ENCODE results near the gene APP. TPM values are rescaled to one million over a fixed set of nuclear protein-coding genes. Genes with fewer than 3 reads are reported as not detected.

Gene APP
- total RNA-seq, 2 donors from 2014 or later = 460 to 557 TPM

DNA sequence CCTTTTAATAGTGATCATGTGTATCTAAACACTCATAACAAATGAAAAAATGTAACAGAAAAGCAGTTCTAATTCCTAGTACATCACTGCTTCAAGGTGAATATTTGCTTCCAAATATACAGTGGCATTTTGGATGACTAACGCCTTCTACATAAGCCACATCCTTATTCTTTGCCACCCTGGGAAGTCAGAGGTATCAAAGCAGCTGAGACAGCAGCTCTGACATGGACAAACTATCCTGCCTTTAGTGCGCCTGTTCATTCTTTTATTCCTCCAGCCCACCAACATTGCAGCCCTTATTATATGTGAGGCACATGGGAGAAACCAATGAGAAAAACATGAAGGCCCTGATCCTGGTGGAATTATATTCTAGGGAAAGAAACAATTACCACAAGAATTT is 183.0 kb downstream of the APP start:
- H3K9me3 Mint-ChIP-seq = no peaks in the 10 kb centered on the region
- Histone ChIP-seq H3K4me1 (ENCODE audit: control insufficient read depth, insufficient read depth, low read length) (no peaks in the 10 kb centered on the region), H3K4me3 (ENCODE audit: low read length) (no peak overlapping the region), H3K27ac (ENCODE audit: low read depth, low read length) (no peak overlapping the region), H3K9ac (ENCODE audit: extremely low read depth, low read length, poor library complexity, severe bottlenecking) (no peak overlapping the region), H3K27me3 (ENCODE audit: control insufficient read depth, insufficient read depth, low read length, poor library complexity, severe bottlenecking) (no peaks in the 10 kb centered on the region), H3K9me3 (ENCODE audit: control insufficient read depth, low read length) (no peaks in the 10 kb centered on the region), H3K36me3 (ENCODE audit: control insufficient read depth, insufficient read depth, low read length) (peaks cover 57% of the 10 kb centered on the region)
- peaks cover 48% of the 10 kb centered on the region for H3K36me3 Mint-ChIP-seq (ENCODE audit: low read depth)
- 67 to 95% methylated on average over 1 to 2 of the region's 2 CpGs for WGBS, 2 experiments (ENCODE audit: insufficient coverage in 1 of 2, insufficient read length in 1 of 2)
- H3K4me3 Mint-ChIP-seq = no peak overlapping the region
- no peaks in the 10 kb centered on the region for H3K27me3 Mint-ChIP-seq (ENCODE audit: insufficient read depth)
- TF ChIP-seq CTCF (conservative IDR thresholded peaks at IDR 0.05) = no peak
- no peak for DNase-seq
- H3K4me1 Mint-ChIP-seq = peaks cover 15% of the 10 kb centered on the region
- H3K27ac Mint-ChIP-seq = peak overlapping the region; percentile 6

DNA sequence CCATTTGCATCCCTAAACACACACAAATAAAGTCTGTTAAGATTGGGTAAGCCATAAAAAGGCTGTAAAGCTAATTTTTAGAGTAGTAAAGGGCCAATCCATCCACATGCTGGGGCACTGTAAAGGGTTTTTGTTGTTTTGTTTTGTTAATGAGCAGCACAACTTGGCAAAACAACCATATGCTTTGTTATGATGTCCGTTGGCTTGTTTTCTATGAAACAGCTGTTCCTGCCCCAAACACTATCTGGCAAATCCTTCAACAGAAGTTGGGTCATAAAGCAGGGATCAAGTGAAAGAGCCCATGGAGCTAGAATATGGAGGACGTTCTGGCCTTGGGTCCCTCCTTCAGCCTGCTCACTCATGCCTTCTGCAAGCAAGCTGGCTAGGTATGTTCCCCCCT is 183.6 kb downstream of the APP start:
- no peak for TF ChIP-seq CTCF (conservative IDR thresholded peaks at IDR 0.05)
- Histone ChIP-seq H3K9ac (ENCODE audit: extremely low read depth, low read length, poor library complexity, severe bottlenecking) (no peak overlapping the region), H3K36me3 (ENCODE audit: control insufficient read depth, insufficient read depth, low read length) (peaks cover 61% of the 10 kb centered on the region), H3K27ac (ENCODE audit: low read depth, low read length) (no peak overlapping the region), H3K9me3 (ENCODE audit: control insufficient read depth, low read length) (no peaks in the 10 kb centered on the region), H3K4me3 (ENCODE audit: low read length) (no peak overlapping the region), H3K4me1 (ENCODE audit: control insufficient read depth, insufficient read depth, low read length) (no peaks in the 10 kb centered on the region), H3K27me3 (ENCODE audit: control insufficient read depth, insufficient read depth, low read length, poor library complexity, severe bottlenecking) (no peaks in the 10 kb centered on the region)
- no peaks in the 10 kb centered on the region for H3K27me3 Mint-ChIP-seq (ENCODE audit: insufficient read depth)
- H3K36me3 Mint-ChIP-seq (ENCODE audit: low read depth) = peaks cover 51% of the 10 kb centered on the region
- H3K9me3 Mint-ChIP-seq = no peaks in the 10 kb centered on the region
- H3K4me1 Mint-ChIP-seq = peaks cover 15% of the 10 kb centered on the region
- no peak overlapping the region for H3K4me3 Mint-ChIP-seq
- H3K27ac Mint-ChIP-seq = no peak overlapping the region
- 95 to 100% methylated on average over 2 of the region's 2 CpGs for WGBS, 2 experiments (ENCODE audit: insufficient coverage in 1 of 2, insufficient read length in 1 of 2)
- DNase-seq = no peak

- peaks cover 15% of the 10 kb centered on the region for H3K4me1 Mint-ChIP-seq
- H3K4me3 Mint-ChIP-seq = no peak overlapping the region
- Histone ChIP-seq H3K4me3 (ENCODE audit: low read length) (no peak overlapping the region), H3K4me1 (ENCODE audit: control insufficient read depth, insufficient read depth, low read length) (no peaks in the 10 kb centered on the region), H3K9ac (ENCODE audit: extremely low read depth, low read length, poor library complexity, severe bottlenecking) (no peak overlapping the region), H3K27me3 (ENCODE audit: control insufficient read depth, insufficient read depth, low read length, poor library complexity, severe bottlenecking) (no peaks in the 10 kb centered on the region), H3K9me3 (ENCODE audit: control insufficient read depth, low read length) (no peaks in the 10 kb centered on the region), H3K27ac (ENCODE audit: low read depth, low read length) (no peak overlapping the region), H3K36me3 (ENCODE audit: control insufficient read depth, insufficient read depth, low read length) (peaks cover 71% of the 10 kb centered on the region)
- H3K9me3 Mint-ChIP-seq = no peaks in the 10 kb centered on the region
- H3K27me3 Mint-ChIP-seq (ENCODE audit: insufficient read depth) = no peaks in the 10 kb centered on the region
- no peak for DNase-seq
- 97 to 100% methylated on average over 3 of the region's 3 CpGs for WGBS, 2 experiments (ENCODE audit: insufficient coverage in 1 of 2, insufficient read length in 1 of 2)
- TF ChIP-seq CTCF (conservative IDR thresholded peaks at IDR 0.05) = no peak
- peak overlapping the region; percentile 64 for H3K27ac Mint-ChIP-seq
- peaks cover 52% of the 10 kb centered on the region for H3K36me3 Mint-ChIP-seq (ENCODE audit: low read depth)
These were observed 184.6 kb downstream of the APP start for GRCh38 chr21:25985990-25986389.

Measured in endodermal cell (in vitro differentiated cells).